Measurements from ENCODE around the gene NEU2. TPM values are rescaled to one million over a fixed set of nuclear protein-coding genes. Genes with fewer than 3 reads are reported as not detected.

Gene NEU2
- total and polyA plus RNA-seq, 2 of the 4 experiments (the other 2 are of a cell fraction) = not detected

GRCh38 chr2:233084488-233084887, 52.0 kb downstream of the NEU2 start:
- Histone ChIP-seq H2BK5ac (ENCODE audit: low read depth, low read length, poor library complexity, severe bottlenecking) (no peak overlapping the region), H3K27me3 (ENCODE audit: control insufficient read depth, insufficient read depth, low read length) (peaks cover 11% of the 10 kb centered on the region), H3K18ac (ENCODE audit: low read depth, low read length) (no peak overlapping the region), H3K14ac (replicated peaks; ENCODE audit: low read depth, low read length) (no peak overlapping the region), H4K20me1 (ENCODE audit: insufficient read depth, low read length) (no peaks in the 10 kb centered on the region), H2BK15ac (ENCODE audit: low read depth, low read length) (no peak overlapping the region), H3K79me1 (ENCODE audit: low read depth in 1 of 2, low read length in 2 of 2) (no peaks in the 10 kb centered on the region), H3K9me3 (ENCODE audit: control insufficient read depth, insufficient read depth, low read length) (no peaks in the 10 kb centered on the region), H2AK5ac (ENCODE audit: low read depth, low read length) (no peak overlapping the region), H3K4me2 (ENCODE audit: low read depth, low read length) (no peak overlapping the region), H2BK120ac (ENCODE audit: low read depth, low read length) (no peak overlapping the region), H3K23ac (ENCODE audit: low read depth, low read length) (no peak overlapping the region), H4K8ac (ENCODE audit: low read depth in 2 of 2, low read length in 2 of 2) (no peak overlapping the region), H3K9ac (ENCODE audit: low read depth, low read length) (no peak overlapping the region), H4K91ac (ENCODE audit: insufficient read depth, low read depth, low read length) (no peak overlapping the region), H2BK20ac (ENCODE audit: low read depth, low read length) (no peak overlapping the region), H2AK9ac (replicated peaks; ENCODE audit: low read depth, low read length, poor library complexity) (no peak overlapping the region), H2AFZ (replicated peaks; ENCODE audit: low read length, poor library complexity) (no peak overlapping the region), H3K56ac (ENCODE audit: extremely low read depth, insufficient read depth, low read length) (no peak overlapping the region), H3K9me1 (ENCODE audit: insufficient read depth, low read length) (no peaks in the 10 kb centered on the region), H3K4ac (ENCODE audit: low read depth, low read length) (no peak overlapping the region), H3K27ac (ENCODE audit: insufficient read depth, low read length) (no peak overlapping the region), H3K4me1 (ENCODE audit: control insufficient read depth, insufficient read depth, low read length) (no peaks in the 10 kb centered on the region), H3K4me3 (ENCODE audit: insufficient read depth, low read depth, low read length) (no peak overlapping the region), H4K5ac (ENCODE audit: low read depth, low read length) (no peak overlapping the region), H3K36me3 (ENCODE audit: control insufficient read depth, insufficient read depth, low read length) (no peaks in the 10 kb centered on the region)
- BruUV-seq (replicated peaks) = no TSS peak
- CTCF ChIA-PET = no interaction called here
- ATAC-seq (ENCODE audit: low read depth) = no peak
- POLR2A ChIA-PET (ENCODE audit: unreplicated experiment) = no interaction called here
- 70% methylated on average over 7 of the region's 13 CpGs; no CpG with 5 or more reads in 1 of the 2 experiments for WGBS, 2 experiments (ENCODE audit: extremely low coverage in 2 of 2, insufficient read length in 1 of 2)
- intact Hi-C loops (cut with micrococcal nuclease) (no loop called here), dilution Hi-C loops (cut with HindIII; ENCODE audit: low sequenced_read_pairs, unreplicated experiment) (no loop called here), in situ Hi-C loops (cut with MboI; ENCODE audit: low sequenced_read_pairs) (no loop called here)
- no peak for TF ChIP-seq CTCF (conservative IDR thresholded peaks at IDR 0.05; ENCODE audit: low read depth, low read length)
- no peak for TF ChIP-seq CHD1 (IDR thresholded peaks at IDR 0.05; ENCODE audit: low read depth, low read length)
- no peak for TF ChIP-seq POLR2A (IDR thresholded peaks at IDR 0.05; ENCODE audit: low read depth, low read length)
- TF ChIP-seq RFX5 (IDR thresholded peaks at IDR 0.05; ENCODE audit: low read depth, low read length) = no peak
- no peak for TF ChIP-seq MAZ (IDR thresholded peaks at IDR 0.05; ENCODE audit: borderline replicate concordance, low read depth, low read length)
- no peak for TF ChIP-seq MAFK (IDR thresholded peaks at IDR 0.05; ENCODE audit: low read depth, low read length)
- no peak for TF ChIP-seq SMC3 (IDR thresholded peaks at IDR 0.05; ENCODE audit: low read depth, low read length)
- TF ChIP-seq BHLHE40 (IDR thresholded peaks at IDR 0.05; ENCODE audit: low read depth, low read length) = no peak
- TF ChIP-seq NFE2L2 (IDR thresholded peaks at IDR 0.05; ENCODE audit: low read depth, low read length) = no peak
- TF ChIP-seq MXI1 (IDR thresholded peaks at IDR 0.05; ENCODE audit: borderline replicate concordance, low read depth, low read length) = no peak
- TF ChIP-seq FOS (IDR thresholded peaks at IDR 0.05; ENCODE audit: low read depth, low read length) = no peak
- no peak for TF ChIP-seq CEBPB (IDR thresholded peaks at IDR 0.05; ENCODE audit: low read depth, low read length)
- TF ChIP-seq RAD21 (IDR thresholded peaks at IDR 0.05; ENCODE audit: low read length) = no peak
- TF ChIP-seq ELK1 (IDR thresholded peaks at IDR 0.05; ENCODE audit: borderline replicate concordance, low read depth, low read length) = no peak
- no peak for TF ChIP-seq USF2 (IDR thresholded peaks at IDR 0.05; ENCODE audit: low read depth, low read length)
- DNase-seq = no peak

Measured in IMR-90 (cell line).